GM23248 (cell line): ENCODE measurements around the gene CPT1C. TPM values are rescaled to one million over a fixed set of nuclear protein-coding genes. Genes with fewer than 3 reads are reported as not detected.

Experiments
- DNase-seq: peaks from one replicate; pipeline ENCODE4 v3.0.0-alpha.2; 2015
- H2AFZ ChIP-seq: fragments of 200-600 bp; sonication (generic); 2 replicates; pipeline ENCODE4 v1.6.1; 2016; ENCODE audit warnings: antibody characterized with exemption
- H3F3A ChIP-seq: fragments of 200-600 bp; sonication (generic); 2 replicates; pipeline ENCODE4 v1.6.1; 2016; ENCODE audit warnings: mild to moderate bottlenecking, antibody characterized with exemption, mixed run types; ENCODE audit not compliant: insufficient read depth
- H3K27ac ChIP-seq: fragments of 200-600 bp; sonication (generic); 2 replicates; pipeline ENCODE4 v1.5.1; 2016; ENCODE audit warnings: mild to moderate bottlenecking
- H3K27me3 ChIP-seq: fragments of 200-600 bp; sonication (generic); replicated peaks from 2 replicates; pipeline ENCODE4 v1.6.1; 2016; ENCODE audit warnings: mild to moderate bottlenecking; ENCODE audit not compliant: insufficient read depth
- H3K36me3 ChIP-seq: fragments of 200-600 bp; sonication (generic); 2 replicates; pipeline ENCODE4 v1.6.1; 2016; ENCODE audit warnings: low read depth, mild to moderate bottlenecking
- H3K4me1 ChIP-seq: fragments of 200-600 bp; sonication (generic); 2 replicates; pipeline ENCODE4 v1.6.1; 2016; ENCODE audit warnings: mild to moderate bottlenecking; ENCODE audit not compliant: insufficient read depth
- H3K4me2 ChIP-seq: fragments of 200-600 bp; sonication (generic); one replicate; pipeline ENCODE4 v1.6.1; 2016; ENCODE audit warnings: mild to moderate bottlenecking; ENCODE audit not compliant: unreplicated experiment
- H3K4me3 ChIP-seq: fragments of 200-600 bp; sonication (generic); 2 replicates; pipeline ENCODE4 v1.5.1; 2016; ENCODE audit warnings: mild to moderate bottlenecking
- H3K79me2 ChIP-seq: fragments of 200-600 bp; sonication (generic); 2 replicates; pipeline ENCODE4 v1.6.1; 2016; ENCODE audit warnings: mild to moderate bottlenecking; ENCODE audit not compliant: insufficient read depth
- H3K9ac ChIP-seq: fragments of 200-600 bp; sonication (generic); 2 replicates; pipeline ENCODE4 v1.6.1; 2016; ENCODE audit warnings: mild to moderate bottlenecking
- H3K9me2 ChIP-seq: fragments of 200-600 bp; sonication (generic); 2 replicates; pipeline ENCODE4 v1.6.1; 2016; ENCODE audit warnings: mixed run types, mild to moderate bottlenecking, moderate library complexity; ENCODE audit not compliant: insufficient read depth
- H3K9me3 ChIP-seq: fragments of 200-600 bp; sonication (generic); one replicate; pipeline ENCODE4 v1.6.1; 2017; ENCODE audit warnings: low read depth
- H4K20me1 ChIP-seq: fragments of 200-600 bp; sonication (generic); 2 replicates; pipeline ENCODE4 v1.6.0; 2016; ENCODE audit not compliant: insufficient read depth
- EZH2 ChIP-seq: fragments of 200-600 bp; sonication (generic); IDR thresholded peaks from 2 replicates; pipeline ENCODE4 v1.6.1; 2018; ENCODE audit warnings: antibody characterized with exemption, mild to moderate bottlenecking; ENCODE audit not compliant: insufficient read depth, poor library complexity, severe bottlenecking
- EZH2phosphoT487 ChIP-seq: fragments of 200-600 bp; sonication (generic); IDR thresholded peaks from 2 replicates; pipeline ENCODE4 v1.6.1; 2018; ENCODE audit warnings: antibody characterized with exemption, moderate library complexity, mild to moderate bottlenecking, low read depth; ENCODE audit not compliant: insufficient read depth
- WGBS, 2 experiments: methylation state at CpG; one replicate each; pipeline ENCODE4 v1.1.6; 2015 to 2017; ENCODE audit warnings: low lambda C conversion rate in 2 of 2, low coverage in 1 of 2; ENCODE audit errors: missing lambda C conversion rate in 2 of 2; 5-methylcytosine and 5-hydroxymethylcytosine counted together
- in situ Hi-C: fragments of 300-500 bp; cut with MboI; formaldehyde crosslinking; loops from 2 replicates; pipeline ENCODE4 v1.15.0; 2020
- polyA plus RNA-seq: library from polyadenylated mRNA; unstranded; fragments of >200 nt; fragmentation: Nextera tagmentation; extraction: Ambion mirVana; gene quantifications from 2 replicates; pipeline ENCODE4 v1.2.1, GENCODE V29; 2016
- total RNA-seq: library from RNA; depleted of rRNA; stranded (reverse); fragments of >200 nt; shearing (Covaris generic); gene quantifications from 2 replicates; pipeline ENCODE4 v1.2.3, GENCODE V29; 2014

The CPT1C gene
- total and polyA plus RNA-seq, 2 experiments from 2014 or later, result 11.7 to 14.3 TPM

DNA sequence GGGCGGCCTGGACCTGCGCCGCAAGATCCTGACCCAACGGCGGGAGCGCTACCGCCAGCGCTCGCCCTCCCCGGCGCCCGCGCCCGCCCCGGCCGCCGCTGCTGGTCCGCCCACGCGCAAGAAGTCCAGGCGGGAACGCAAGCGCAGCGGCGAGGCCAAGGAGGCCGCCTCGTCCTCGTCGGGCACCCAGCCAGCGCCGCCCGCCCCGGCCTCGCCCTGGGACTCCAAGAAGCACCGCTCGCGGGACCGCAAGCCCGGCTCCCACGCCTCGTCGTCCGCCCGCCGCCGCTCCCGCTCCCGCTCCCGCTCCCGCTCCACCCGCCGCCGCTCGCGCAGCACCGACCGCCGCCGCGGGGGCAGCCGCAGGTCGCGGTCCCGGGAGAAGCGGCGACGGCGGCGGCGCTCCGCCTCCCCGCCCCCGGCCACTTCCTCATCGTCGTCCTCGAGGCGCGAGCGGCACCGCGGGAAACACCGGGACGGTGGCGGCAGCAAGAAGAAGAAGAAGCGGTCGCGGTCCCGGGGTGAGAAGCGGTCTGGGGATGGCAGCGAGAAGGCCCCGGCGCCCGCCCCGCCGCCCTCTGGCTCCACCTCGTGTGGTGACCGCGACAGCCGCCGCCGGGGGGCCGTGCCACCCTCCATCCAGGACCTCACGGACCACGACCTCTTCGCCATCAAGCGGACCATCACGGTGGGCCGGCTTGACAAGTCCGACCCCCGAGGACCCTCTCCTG lies 38.9 kb upstream of the CPT1C start:
- Histone ChIP-seq H3K79me2 (peaks cover 47% of the 10 kb centered on the region), H3K9ac (no peak overlapping the region), H2AFZ (no peak overlapping the region), H3K4me3 (no peak overlapping the region), H3K36me3 (no peaks in the 10 kb centered on the region), H3K27me3 (no peaks in the 10 kb centered on the region), H3K9me3 (no peaks in the 10 kb centered on the region), H3F3A (no peaks in the 10 kb centered on the region), H3K4me1 (no peaks in the 10 kb centered on the region), H4K20me1 (no peaks in the 10 kb centered on the region), H3K4me2 (no peak overlapping the region), H3K9me2 (no peaks in the 10 kb centered on the region), H3K27ac (no peak overlapping the region)
- no peak for TF ChIP-seq EZH2phosphoT487
- no peak for TF ChIP-seq EZH2
- in situ Hi-C loops, result no loop called here
- DNase-seq, result no peak
- WGBS, 2 experiments, result 95 to 97% methylated on average over 23 to 108 of the region's 110 CpGs

DNA sequence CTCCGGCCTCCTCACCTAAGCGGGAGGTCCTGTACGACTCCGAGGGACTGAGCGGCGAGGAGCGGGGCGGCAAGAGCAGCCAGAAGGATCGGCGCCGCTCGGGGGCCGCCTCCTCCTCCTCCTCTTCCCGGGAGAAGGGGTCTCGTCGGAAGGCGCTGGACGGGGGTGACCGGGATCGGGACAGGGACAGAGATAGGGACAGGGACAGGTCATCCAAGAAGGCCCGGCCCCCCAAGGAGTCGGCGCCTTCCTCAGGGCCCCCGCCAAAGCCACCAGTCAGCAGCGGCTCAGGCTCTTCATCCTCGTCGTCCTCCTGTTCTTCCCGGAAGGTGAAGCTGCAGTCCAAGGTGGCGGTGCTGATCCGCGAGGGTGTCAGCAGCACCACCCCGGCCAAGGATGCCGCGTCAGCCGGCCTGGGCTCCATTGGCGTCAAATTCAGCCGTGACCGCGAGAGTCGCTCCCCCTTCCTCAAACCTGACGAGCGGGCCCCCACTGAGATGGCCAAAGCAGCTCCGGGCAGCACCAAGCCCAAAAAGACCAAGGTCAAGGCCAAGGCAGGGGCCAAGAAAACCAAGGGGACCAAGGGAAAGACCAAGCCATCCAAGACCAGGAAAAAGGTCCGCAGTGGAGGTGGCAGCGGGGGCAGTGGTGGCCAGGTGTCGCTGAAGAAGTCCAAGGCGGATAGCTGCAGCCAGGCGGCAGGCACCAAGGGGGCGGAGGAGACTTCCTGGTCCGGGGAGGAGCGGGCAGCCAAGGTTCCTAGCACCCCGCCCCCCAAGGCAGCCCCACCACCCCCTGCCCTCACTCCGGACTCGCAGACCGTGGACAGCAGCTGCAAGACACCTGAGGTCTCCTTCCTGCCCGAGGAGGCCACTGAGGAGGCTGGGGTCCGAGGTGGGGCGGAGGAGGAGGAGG lies 38.1 kb upstream of the CPT1C start:
- Histone ChIP-seq H3F3A (no peaks in the 10 kb centered on the region), H3K27me3 (no peaks in the 10 kb centered on the region), H4K20me1 (no peaks in the 10 kb centered on the region), H3K4me2 (no peak overlapping the region), H3K4me1 (no peaks in the 10 kb centered on the region), H3K9ac (no peak overlapping the region), H3K27ac (no peak overlapping the region), H3K9me3 (no peaks in the 10 kb centered on the region), H2AFZ (no peak overlapping the region), H3K79me2 (peaks cover 39% of the 10 kb centered on the region), H3K9me2 (no peaks in the 10 kb centered on the region), H3K4me3 (no peak overlapping the region), H3K36me3 (no peaks in the 10 kb centered on the region)
- DNase-seq, result no peak
- WGBS, 2 experiments, result 94 to 97% methylated on average over 43 to 58 of the region's 58 CpGs
- in situ Hi-C loops, result no loop called here
- no peak for TF ChIP-seq EZH2

DNA sequence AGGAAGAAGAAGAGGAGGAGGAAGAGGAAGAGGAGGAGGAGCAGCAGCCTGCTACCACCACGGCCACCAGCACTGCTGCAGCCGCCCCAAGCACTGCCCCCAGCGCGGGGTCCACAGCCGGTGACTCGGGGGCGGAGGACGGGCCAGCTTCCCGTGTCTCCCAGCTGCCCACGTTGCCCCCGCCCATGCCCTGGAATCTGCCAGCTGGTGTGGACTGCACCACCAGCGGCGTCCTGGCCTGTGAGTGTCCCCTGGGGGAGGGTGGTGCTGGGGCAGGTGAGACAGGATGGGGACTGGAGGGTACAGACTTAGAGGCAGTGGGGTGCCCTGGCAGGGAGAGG lies 37.5 kb upstream of the CPT1C start:
- TF ChIP-seq EZH2 (no peak), EZH2phosphoT487 (no peak)
- no peak overlapping the region for H2AFZ ChIP-seq
- peaks cover under 1% of the 10 kb centered on the region; the same call in 1 of the 2 replicates for H3F3A ChIP-seq
- H3K4me2 ChIP-seq, result no peak overlapping the region
- H4K20me1 ChIP-seq, result no peaks in the 10 kb centered on the region
- H3K4me1 ChIP-seq, result no peaks in the 10 kb centered on the region
- H3K9me2 ChIP-seq, result no peaks in the 10 kb centered on the region
- H3K36me3 ChIP-seq, result no peaks in the 10 kb centered on the region
- WGBS, 2 experiments, result 85 to 94% methylated on average over 10 to 13 of the region's 13 CpGs
- H3K27me3 ChIP-seq, result no peaks in the 10 kb centered on the region
- no peak overlapping the region for H3K27ac ChIP-seq
- H3K9ac ChIP-seq, result no peak overlapping the region
- no peaks in the 10 kb centered on the region for H3K9me3 ChIP-seq
- no peak for DNase-seq
- H3K79me2 ChIP-seq, result peaks cover 34% of the 10 kb centered on the region
- H3K4me3 ChIP-seq, result no peak overlapping the region
- in situ Hi-C loops, result no loop called here

DNA sequence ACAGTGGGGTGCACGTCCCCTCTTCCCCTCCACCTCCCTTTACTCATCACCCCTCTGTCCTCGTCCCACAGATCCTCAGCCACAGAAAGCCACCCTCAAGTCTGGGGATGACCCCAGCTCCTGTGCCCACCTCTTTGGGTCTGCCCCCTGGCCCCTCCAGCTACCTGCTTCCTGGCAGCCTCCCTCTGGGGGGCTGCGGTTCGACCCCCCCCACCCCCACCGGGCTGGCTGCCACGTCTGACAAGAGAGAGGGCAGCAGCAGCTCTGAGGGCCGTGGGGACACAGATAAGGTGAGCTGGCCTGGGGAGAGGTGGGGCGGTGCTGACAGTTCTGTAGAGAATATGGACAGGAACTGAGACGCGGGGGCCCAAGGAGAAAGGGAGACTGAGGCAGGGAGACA lies 36.3 kb upstream of the CPT1C start:
- Histone ChIP-seq H3K9me2 (no peaks in the 10 kb centered on the region), H3K27ac (no peak overlapping the region), H3K27me3 (no peaks in the 10 kb centered on the region), H3K79me2 (peaks cover 22% of the 10 kb centered on the region), H3K4me1 (no peaks in the 10 kb centered on the region), H3F3A (peaks cover 5% of the 10 kb centered on the region; the same call in 1 of the 2 replicates), H2AFZ (no peak overlapping the region), H4K20me1 (no peaks in the 10 kb centered on the region), H3K9ac (no peak overlapping the region), H3K9me3 (no peaks in the 10 kb centered on the region), H3K4me2 (no peak overlapping the region), H3K36me3 (no peaks in the 10 kb centered on the region), H3K4me3 (no peak overlapping the region)
- 82 to 88% methylated on average over 8 to 10 of the region's 10 CpGs for WGBS, 2 experiments
- no peak for TF ChIP-seq EZH2phosphoT487
- TF ChIP-seq EZH2, result no peak
- in situ Hi-C loops, result no loop called here
- no peak for DNase-seq
